Measurements from ENCODE around the gene HOXB7. TPM values are rescaled to one million over a fixed set of nuclear protein-coding genes. Genes with fewer than 3 reads are reported as not detected.

HOXB7 gene
- total and polyA plus RNA-seq, 2 of the 13 experiments (the other 11 are each of a cell fraction or from before 2014, with no cell fraction given), result 0.04 TPM; not detected in 1

DNA sequence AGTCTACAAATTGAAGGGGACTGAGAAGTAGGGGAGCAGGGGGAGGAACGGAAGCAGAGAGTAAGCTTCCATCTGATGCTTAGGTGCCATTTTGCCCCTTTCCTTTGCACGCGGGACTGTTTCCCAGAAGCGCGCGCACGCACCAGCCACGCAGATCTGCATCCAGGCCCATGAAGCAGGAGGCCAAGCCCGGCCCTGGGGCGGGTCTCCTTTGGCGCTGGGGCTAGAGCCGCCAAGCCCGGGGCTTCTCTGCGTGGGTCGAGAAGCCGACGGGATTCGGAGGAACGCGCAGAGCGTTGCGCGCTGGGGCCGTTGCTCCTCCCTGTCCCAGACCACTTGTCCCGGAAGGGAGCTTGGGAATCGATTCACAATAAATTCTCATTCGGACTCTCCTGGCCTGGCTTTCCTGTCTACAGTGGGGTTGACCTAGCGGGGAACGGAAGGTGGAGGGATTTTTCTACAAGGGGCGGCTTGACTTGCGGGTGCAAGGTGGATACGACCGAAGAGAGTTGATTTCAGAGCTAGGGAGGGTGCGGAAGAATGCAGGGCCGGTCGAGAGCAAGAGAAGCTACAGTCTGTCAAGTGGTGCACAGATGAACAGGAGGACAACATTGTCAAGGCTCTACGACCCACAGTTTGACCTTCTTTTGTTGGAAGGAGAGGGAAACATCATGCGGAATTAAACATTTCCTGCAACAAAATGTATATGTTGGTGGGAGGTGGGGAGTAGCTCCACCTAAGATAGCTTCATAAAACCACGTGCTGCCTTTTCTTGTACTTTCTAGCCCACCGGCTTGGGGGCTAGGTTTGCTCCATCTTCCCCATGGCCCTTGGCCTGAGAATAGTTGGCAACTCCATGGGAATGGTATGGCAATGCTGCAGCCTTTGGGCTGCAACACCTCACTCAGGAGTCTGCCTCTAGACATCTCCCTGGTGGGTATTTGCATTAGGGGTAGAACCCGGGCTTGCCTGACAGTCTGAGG is 10.9 kb upstream of the HOXB7 start:
- H2AFZ ChIP-seq (ENCODE audit: low read length), result no peak overlapping the region
- H3K27ac ChIP-seq (ENCODE audit: extremely low read length, insufficient read depth, low read length), result no peak overlapping the region
- H4K20me1 ChIP-seq (ENCODE audit: insufficient read depth, low read length), result peaks cover 8% of the 10 kb centered on the region; the same call in 1 of the 2 replicates
- no peak overlapping the region for H3K4me2 ChIP-seq (ENCODE audit: low read depth, low read length)
- H3K36me3 ChIP-seq (replicated peaks in 1 of 2; ENCODE audit: control insufficient read depth in 1 of 2, insufficient read depth in 2 of 2, low read length in 2 of 2), result no peaks in the 10 kb centered on the region
- TF ChIP-seq TOPORS (CRISPR knock-in tag; IDR thresholded peaks at IDR 0.05) (no peak), EZH2 (conservative IDR thresholded peaks at IDR 0.05; ENCODE audit: low read depth, low read length) (peak; percentile 25)
- H3K79me2 ChIP-seq (ENCODE audit: insufficient read depth, low read length), result no peaks in the 10 kb centered on the region
- DNase-seq (ENCODE audit: low spot score), result no peak
- H3K9ac ChIP-seq (ENCODE audit: insufficient read depth, low read depth, low read length), result no peak overlapping the region
- no peaks in the 10 kb centered on the region for H3K4me1 ChIP-seq (ENCODE audit: insufficient read depth, low read length)
- intact Hi-C loops (cut with micrococcal nuclease; ENCODE audit: unreplicated experiment), result no loop called here
- H3K27me3 ChIP-seq (ENCODE audit: control insufficient read depth in 1 of 2, insufficient read depth in 2 of 2, low read length in 2 of 2), result peaks cover 44 to 97% of the 10 kb centered on the region in 2 experiments
- no peaks in the 10 kb centered on the region for H3K9me3 ChIP-seq (ENCODE audit: low read length)
- FAIRE-seq, result no peak
- POLR2A ChIA-PET, result no interaction called here
- 23% methylated on average over 31 of the region's 41 CpGs for WGBS (ENCODE audit: low lambda C conversion rate)
- BruUV-seq (replicated peaks), result no TSS peak
- CTCF ChIA-PET (ENCODE audit: low intra/inter-chr PET ratio, low total read pairs), result interaction anchor here (1.1 kb wide), 1 partner anchor 314 kb away, joined by 3 read pairs; no protein-coding TSS in a partner anchor
- in situ Hi-C loops (cut with HindIII; ENCODE audit: extremely low pct_ligation_motif_present, low pct_unique_long_range_greater_than_20kb), result no loop called here
- no peak overlapping the region for H3K4me3 ChIP-seq (replicated peaks in 1 of 3; ENCODE audit: insufficient read depth in 1 of 3, low read depth in 2 of 3, low read length in 3 of 3)
- ATAC-seq, result no peak

DNA sequence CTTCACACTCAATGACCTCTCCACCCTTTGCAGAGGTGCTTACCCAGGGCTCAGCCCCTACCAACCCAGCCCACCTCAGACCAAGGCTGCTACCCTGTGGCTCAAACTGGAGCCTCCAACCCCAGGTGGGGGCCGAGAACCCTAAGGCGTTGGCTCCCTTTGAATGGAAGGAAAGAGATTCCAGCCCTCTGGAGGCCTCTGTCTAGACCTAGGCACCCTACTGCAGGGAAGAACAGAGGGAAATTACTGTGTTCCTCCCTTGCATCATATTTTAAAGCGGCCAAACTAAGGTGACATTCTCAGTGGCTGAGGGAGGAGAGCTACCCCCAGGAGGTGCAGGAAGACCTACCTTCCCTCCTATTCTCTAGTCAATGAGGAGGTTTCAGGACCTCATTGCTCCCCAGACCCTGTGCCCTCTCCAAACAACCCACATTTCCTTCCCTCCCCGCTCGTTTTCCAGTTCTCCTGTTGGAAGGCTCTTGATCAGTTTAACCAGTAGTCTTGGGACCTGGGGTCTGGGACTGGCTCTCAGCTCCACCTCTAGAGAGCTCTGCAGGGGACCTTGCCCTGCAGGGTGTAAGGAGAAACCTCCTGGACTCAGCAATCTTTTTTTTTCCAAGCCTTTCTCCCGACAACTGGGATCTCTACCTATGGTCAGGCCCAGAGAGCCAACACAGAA is 9.8 kb upstream of the HOXB7 start:
- Histone ChIP-seq H3K4me1 (ENCODE audit: insufficient read depth, low read length) (no peaks in the 10 kb centered on the region), H3K27ac (ENCODE audit: extremely low read length, insufficient read depth, low read length) (no peak overlapping the region), H3K27me3 (ENCODE audit: control insufficient read depth in 1 of 2, insufficient read depth in 2 of 2, low read length in 2 of 2) (peaks cover 46 to 98% of the 10 kb centered on the region in 2 experiments), H2AFZ (ENCODE audit: low read length) (no peak overlapping the region), H3K36me3 (replicated peaks in 1 of 2; ENCODE audit: control insufficient read depth in 1 of 2, insufficient read depth in 2 of 2, low read length in 2 of 2) (no peaks in the 10 kb centered on the region), H3K79me2 (ENCODE audit: insufficient read depth, low read length) (no peaks in the 10 kb centered on the region), H4K20me1 (ENCODE audit: insufficient read depth, low read length) (peaks cover 8% of the 10 kb centered on the region; the same call in 1 of the 2 replicates), H3K4me3 (replicated peaks in 1 of 3; ENCODE audit: insufficient read depth in 1 of 3, low read depth in 2 of 3, low read length in 3 of 3) (no peak overlapping the region), H3K9ac (ENCODE audit: insufficient read depth, low read depth, low read length) (no peak overlapping the region), H3K4me2 (ENCODE audit: low read depth, low read length) (no peak overlapping the region), H3K9me3 (ENCODE audit: low read length) (no peaks in the 10 kb centered on the region)
- no peak for FAIRE-seq
- no peak for TF ChIP-seq RELA (CRISPR knock-in tag; IDR thresholded peaks at IDR 0.05)
- TF ChIP-seq EHMT2 (IDR thresholded peaks at IDR 0.05; ENCODE audit: borderline replicate concordance, low read depth, low read length), result no peak
- TF ChIP-seq ZNF768 (CRISPR knock-in tag; IDR thresholded peaks at IDR 0.05), result no peak
- no peak for ATAC-seq
- BruUV-seq (replicated peaks), result no TSS peak
- in situ Hi-C loops (cut with HindIII; ENCODE audit: extremely low pct_ligation_motif_present, low pct_unique_long_range_greater_than_20kb) (no loop called here), intact Hi-C loops (cut with micrococcal nuclease; ENCODE audit: unreplicated experiment) (no loop called here)
- no peak for DNase-seq (ENCODE audit: low spot score)
- WGBS (ENCODE audit: low lambda C conversion rate), result 4% methylated on average over 6 of the region's 6 CpGs
- ChIA-PET CTCF (ENCODE audit: low intra/inter-chr PET ratio, low total read pairs) (interaction anchor here (1.1 kb wide), 1 partner anchor 312 kb away, joined by 3 read pairs; no protein-coding TSS in a partner anchor), POLR2A (no interaction called here)

All from HepG2 (cell line).